ENCODE data around the gene CFAP57.
"Not testable (repeated sequence)": the region's sequence is repeated elsewhere in the genome, so short reads cannot be mapped to it uniquely, and the experiment has no call there.

Gene CFAP57

GRCh38 chr1:43174873-43175272 is 2.7 kb downstream of the CFAP57 start:
- no peak for DNase-seq (ENCODE audit: low read depth)

- DNase-seq (ENCODE audit: low read depth) = no peak
These were observed 5.6 kb downstream of the CFAP57 start for GRCh38 chr1:43177691-43178090.

GRCh38 chr1:43184388-43184787 is 12.3 kb downstream of the CFAP57 start:
- no peak for DNase-seq (ENCODE audit: low read depth)

DNA sequence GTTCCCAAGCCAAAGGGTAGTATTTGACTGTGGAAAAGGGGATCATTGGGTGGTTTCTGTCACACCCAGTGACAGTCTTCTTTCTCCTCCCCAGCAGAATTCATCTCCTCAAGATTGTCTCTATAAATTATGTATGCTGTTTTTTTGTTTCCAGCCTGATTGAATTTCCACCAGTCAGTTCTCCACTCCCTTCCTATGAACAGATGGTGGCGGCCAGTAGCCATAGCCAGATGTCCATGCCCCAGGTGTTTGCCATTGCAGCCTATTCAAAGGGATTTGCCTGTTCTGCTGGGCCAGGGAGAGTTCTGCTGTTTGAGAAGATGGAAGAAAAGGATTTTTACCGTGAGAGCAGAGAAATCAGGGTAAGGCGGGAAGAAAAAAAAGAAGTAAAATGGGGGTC is 12.9 kb downstream of the CFAP57 start:
- DNase-seq (ENCODE audit: low read depth) = no peak

- DNase-seq (ENCODE audit: low read depth) = no peak
These were observed 16.0 kb downstream of the CFAP57 start for GRCh38 chr1:43188106-43188505.

DNA sequence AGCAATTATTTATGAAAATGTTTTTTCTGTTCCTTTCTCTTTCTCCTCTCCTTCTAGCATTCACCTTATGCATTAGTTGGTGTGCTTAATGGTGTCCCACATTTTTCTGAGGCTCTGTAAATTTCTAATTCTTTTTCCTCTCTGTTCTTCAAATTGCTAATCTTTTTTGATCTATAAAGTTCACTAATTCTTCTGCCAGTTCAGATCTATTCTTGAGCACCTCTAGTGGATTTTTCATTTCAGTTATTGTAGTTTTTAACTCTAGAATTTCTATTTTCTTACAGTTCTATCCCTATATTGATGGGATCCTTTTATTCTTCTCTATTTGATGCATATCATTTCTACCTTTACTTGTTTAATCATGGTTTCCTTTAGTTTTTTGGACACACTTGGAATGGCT is 22.4 kb downstream of the CFAP57 start:
- no peak for DNase-seq (ENCODE audit: low read depth)

DNA sequence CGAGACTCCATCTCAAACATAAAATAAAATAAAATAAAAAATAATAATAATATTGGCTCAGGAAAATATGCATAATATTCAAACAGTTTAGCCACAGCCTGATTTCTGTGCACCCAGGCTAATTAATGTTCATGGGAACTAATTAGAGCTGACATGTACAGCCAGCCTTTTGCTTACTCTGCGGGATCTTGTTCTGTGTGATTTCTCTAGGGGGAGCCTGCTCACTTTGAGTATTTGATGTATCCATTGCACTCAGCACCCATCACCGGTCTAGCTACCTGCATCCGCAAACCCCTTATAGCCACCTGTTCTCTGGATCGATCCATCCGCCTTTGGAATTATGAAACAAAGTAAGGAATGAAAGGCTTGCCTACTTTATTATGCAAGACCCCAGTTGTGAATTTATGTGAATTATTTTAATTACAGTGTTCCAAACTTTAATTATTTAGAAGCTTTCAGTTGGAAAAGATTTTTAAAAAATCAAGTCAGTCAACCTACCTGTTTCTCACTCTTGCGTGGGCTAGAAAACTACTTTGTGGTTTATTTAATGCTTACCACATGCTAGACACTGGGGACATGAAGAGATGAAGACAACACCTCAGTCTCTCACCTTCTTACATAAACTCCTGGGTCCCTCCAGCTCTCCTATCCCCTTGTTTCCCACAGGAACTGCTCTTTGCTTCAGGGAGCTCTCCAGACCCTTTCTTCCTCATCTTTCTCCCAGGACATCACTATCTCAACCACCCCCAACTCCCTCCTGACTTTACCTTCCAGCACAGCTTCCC is 25.4 kb downstream of the CFAP57 start:
- no peak for DNase-seq (ENCODE audit: low read depth)

DNA sequence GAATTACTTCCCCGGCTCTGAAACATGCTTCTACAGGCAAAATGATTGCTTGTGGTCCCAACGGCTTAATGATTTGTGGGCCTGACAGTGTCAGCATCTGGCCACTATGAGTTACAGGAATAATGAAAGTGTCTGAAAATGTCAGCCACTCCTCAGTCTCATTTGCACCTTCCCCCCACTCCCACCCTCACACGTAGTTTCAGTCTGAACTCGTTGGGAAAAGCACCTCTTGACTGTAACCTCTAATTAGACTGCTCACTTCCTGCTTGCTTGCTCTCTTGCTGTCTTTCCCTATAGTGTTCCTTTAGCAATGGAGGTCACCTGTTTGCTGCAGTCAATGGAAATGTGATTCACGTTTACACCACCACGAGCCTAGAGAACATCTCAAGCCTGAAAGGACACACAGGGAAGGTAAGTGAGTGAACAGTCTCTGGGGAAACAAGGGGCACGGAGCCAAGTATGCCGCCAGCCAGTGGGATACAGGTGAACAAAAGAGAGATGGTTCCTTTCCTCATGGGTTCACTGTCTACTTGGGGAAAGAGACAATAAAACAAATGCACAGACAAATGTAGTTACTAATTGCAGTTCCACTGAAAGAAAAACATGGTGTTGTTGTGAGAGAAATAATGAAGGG is 27.1 kb downstream of the CFAP57 start:
- DNase-seq (ENCODE audit: low read depth) = no peak

DNA sequence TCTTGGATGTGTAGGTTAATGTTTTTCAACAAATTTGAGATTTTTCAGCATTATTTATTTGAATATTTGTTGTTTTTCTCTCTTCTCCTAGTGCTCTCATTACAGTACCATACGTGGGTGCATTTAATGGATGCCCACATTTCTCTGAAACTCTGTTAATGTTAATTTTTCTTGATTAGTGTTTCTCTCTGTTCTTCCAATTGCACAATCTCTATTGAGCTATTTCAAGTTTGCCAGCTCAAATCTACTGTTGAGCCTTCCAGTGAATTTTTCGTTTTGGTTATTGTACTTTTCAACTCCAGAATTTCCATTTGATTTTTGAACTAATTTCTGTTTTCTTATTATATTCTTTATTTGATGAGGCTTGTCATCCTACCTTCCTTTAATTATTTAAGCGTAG is 31.7 kb downstream of the CFAP57 start:
- no peak for DNase-seq (ENCODE audit: low read depth)

- no peak for DNase-seq (ENCODE audit: low read depth)
These were observed 32.3 kb downstream of the CFAP57 start for GRCh38 chr1:43204394-43204793.

DNA sequence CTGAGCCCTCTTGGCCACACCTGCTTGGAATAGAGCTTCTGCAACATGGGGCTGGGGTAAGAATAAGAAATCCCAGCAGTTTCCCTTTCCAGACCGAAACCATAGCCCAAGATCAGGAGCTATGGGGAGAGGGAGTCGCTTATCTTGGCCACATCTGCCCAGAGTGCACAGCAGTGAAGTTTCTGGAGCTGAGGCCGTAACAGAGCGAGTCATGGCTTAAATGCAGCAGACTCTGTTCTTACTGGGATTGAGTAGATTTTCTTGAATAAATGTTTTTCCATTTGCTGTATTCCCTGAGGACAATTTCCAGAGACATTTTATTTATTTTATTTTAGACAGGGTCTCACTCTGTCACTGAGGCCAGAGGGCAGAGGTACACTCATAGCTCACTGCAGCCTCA is 33.5 kb downstream of the CFAP57 start:
- peak; percentile 72 for DNase-seq (ENCODE audit: low read depth)

GRCh38 chr1:43206600-43207228 is 34.6 kb downstream of the CFAP57 start:
- DNase-seq (ENCODE audit: low read depth) = peak; percentile 100

DNA sequence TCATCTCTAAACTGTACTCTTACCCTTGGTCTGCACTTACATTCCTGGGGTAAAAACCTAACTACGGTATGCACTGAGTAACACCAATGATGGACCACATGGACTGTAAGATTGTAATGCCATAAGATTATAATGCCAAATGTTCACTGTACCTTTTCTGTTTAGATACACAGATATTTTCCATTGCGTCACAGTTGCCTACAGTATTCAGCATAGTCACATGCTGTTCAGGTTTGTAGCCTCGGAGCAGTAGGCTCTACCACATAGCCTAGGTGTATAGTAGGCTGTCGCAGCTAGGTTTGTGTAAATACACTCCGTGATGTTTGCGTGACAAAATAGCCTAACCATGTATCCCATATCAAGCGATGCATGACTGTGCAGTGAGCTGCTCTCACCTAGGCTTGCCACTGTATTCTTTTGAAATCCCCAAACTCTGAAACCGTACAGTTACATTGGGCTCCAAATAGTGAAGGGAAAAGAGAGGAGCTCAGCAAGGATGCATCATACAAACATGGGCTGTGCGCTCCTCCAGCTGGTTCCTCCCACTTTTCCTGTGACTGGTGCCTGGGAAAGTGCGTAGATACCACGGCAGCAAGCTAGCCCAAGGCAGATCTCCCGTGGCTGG is 35.2 kb downstream of the CFAP57 start:
- DNase-seq (ENCODE audit: low read depth) = peak; percentile 97

GRCh38 chr1:43208277-43208676 is 36.1 kb downstream of the CFAP57 start:
- not testable (repeated sequence) for DNase-seq (ENCODE audit: low read depth)

GRCh38 chr1:43214501-43215444 is 42.6 kb downstream of the CFAP57 start:
- DNase-seq (ENCODE audit: low read depth) = peak; percentile 20

DNA sequence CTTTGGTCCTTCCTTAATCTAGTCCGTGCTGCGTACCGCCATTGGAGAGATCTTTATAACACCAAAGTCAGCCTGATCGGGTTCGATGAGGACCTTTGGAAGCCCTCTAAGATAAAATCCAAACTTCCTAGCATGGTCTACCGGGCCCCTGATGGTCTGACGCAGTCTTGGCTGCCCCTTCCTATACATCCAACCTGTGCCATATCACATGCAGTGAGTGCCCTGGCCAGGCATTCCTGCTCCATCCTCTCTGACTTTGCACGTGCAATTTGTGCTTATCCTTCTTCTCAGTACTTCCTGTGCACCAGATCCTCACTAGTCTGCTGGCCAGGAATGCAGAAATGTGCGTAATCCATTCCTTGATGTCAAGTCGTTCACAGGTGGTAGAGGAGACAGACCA is 45.6 kb downstream of the CFAP57 start:
- no peak for DNase-seq (ENCODE audit: low read depth)

DNA sequence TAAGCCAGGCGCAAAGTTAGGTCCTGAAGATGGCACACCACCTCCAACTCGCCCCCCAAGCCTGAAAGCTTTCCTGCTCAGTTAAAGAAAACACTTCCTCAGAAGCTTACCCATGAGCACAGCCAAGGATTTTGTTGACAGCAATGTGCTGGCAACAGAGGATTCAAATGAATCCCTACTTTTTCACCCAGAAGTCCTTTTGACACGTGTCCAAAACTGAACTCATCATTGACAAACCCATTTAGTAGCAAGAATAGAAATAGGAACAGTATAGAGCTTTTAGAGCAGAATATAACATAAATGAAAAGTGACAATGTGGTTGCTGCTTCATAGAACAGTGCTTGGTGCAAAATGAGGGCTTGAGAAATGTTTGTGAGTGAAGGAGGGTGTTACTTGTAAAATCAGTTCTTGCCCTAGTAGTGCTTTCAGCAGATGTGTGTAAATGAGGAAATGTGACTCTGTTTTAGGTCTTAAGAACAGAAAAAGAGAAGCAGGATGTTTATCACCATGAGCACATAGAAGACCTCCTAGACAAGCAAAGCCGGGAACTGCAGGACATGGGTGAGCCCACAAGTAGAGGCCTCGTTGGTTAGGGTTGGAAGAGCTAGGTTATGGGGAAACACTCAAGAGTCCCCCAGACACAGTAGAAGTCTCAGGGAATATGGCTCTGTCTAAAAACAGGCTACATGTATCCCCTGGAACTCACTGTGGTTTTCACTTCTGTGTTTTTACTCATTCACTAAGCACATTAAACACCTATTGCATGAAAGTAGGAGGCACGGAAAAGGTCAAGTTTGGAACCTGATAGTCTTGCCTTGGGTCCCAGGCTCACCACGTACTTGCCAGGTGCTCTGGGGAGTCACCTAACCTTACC is 49.0 kb downstream of the CFAP57 start:
- no peak for DNase-seq (ENCODE audit: low read depth)

DNA sequence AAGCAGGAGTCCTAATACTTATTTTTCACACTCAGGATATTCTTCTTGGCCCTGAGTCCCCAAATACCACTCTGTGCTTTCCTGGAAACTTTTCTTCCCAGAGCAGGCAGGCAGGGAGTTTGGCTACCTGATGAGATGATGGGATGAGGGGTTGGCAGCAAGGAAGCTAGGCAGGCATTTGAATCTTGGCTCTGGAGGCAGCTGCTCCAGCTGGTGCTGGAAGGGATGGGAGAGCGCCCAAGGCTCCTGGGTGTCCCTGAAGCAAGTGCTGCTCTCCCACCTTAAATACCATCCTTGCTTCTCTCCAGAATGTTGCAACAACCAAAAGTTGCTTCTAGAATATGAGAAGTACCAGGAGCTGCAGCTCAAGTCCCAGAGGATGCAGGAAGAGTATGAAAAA is 49.7 kb downstream of the CFAP57 start:
- DNase-seq (ENCODE audit: low read depth) = no peak

- no peak for DNase-seq (ENCODE audit: low read depth)
These were observed 50.7 kb downstream of the CFAP57 start for GRCh38 chr1:43222879-43223278.

GRCh38 chr1:43225168-43225567 is 53.0 kb downstream of the CFAP57 start:
- peak; percentile 54 for DNase-seq (ENCODE audit: low read depth)
